A549 (cell line): Measurements from ENCODE around the gene TNRC18.

ENCODE experiments used
- CHD2 ChIP-seq: fragments of 150-350 bp; IDR thresholded peaks from 2 replicates; pipeline ENCODE4 v1.6.1; 2014; ENCODE audit warnings: low read length; ENCODE audit not compliant: partially characterized antibody
- CHD4 ChIP-seq: fragments of 200-600 bp; sonication (generic); IDR thresholded peaks from 2 replicates; pipeline ENCODE4 v1.6.1; 2016; ENCODE audit warnings: antibody characterized with exemption, mild to moderate bottlenecking, borderline replicate concordance
- CTCF ChIP-seq: fragments of >200 bp; sonication (Bioruptor Twin); formaldehyde crosslinking; IDR thresholded peaks from 3 replicates; pipeline ENCODE4 v1.5.1; 2016
- E2F6 ChIP-seq: IDR thresholded peaks from 2 replicates; pipeline ENCODE4 v1.6.1; 2012; ENCODE audit warnings: low read depth, borderline replicate concordance
- JUN ChIP-seq, 2 experiments: fragments of >200 bp; sonication (Bioruptor Twin); formaldehyde crosslinking; IDR thresholded peaks; 2 replicates in 1 of 2; 3 replicates in 1 of 2; pipeline ENCODE4 v1.6.1; 2016 to 2017
- KDM5A ChIP-seq: fragments of 200-600 bp; sonication (generic); IDR thresholded peaks from 2 replicates; pipeline ENCODE4 v1.6.1; 2016; ENCODE audit warnings: antibody characterized with exemption, mild to moderate bottlenecking
- MYC ChIP-seq: IDR thresholded peaks from 2 replicates; pipeline ENCODE4 v1.6.1; 2012; ENCODE audit warnings: mild to moderate bottlenecking, inconsistent platforms, low read length, improper control_type of control experiment, borderline replicate concordance
- POLR2A ChIP-seq: IDR thresholded peaks from 2 replicates; pipeline ENCODE4 v1.6.1; 2012; ENCODE audit warnings: mild to moderate bottlenecking, low read length
- TF ChIP-seq, protein P1 (sequence below): fragments of 200-600 bp; sonication (generic); IDR thresholded peaks from 2 replicates; pipeline ENCODE4 v1.6.1; 2016; ENCODE audit warnings: antibody characterized with exemption, mild to moderate bottlenecking, moderate library complexity
- TF ChIP-seq, protein P2 (sequence below): fragments of 450-650 bp; IDR thresholded peaks from 2 replicates; pipeline ENCODE4 v1.6.1; 2014; ENCODE audit warnings: antibody characterized with exemption

- TF ChIP-seq MYC (no peak), CHD2 (no peak), KDM5A (no peak), CTCF (no peak), POLR2A (no peak), E2F6 (no peak), JUN (IDR thresholded peaks at IDR 0.05) (no peak), CHD4 (no peak)
- TF ChIP-seq, protein P1, sequence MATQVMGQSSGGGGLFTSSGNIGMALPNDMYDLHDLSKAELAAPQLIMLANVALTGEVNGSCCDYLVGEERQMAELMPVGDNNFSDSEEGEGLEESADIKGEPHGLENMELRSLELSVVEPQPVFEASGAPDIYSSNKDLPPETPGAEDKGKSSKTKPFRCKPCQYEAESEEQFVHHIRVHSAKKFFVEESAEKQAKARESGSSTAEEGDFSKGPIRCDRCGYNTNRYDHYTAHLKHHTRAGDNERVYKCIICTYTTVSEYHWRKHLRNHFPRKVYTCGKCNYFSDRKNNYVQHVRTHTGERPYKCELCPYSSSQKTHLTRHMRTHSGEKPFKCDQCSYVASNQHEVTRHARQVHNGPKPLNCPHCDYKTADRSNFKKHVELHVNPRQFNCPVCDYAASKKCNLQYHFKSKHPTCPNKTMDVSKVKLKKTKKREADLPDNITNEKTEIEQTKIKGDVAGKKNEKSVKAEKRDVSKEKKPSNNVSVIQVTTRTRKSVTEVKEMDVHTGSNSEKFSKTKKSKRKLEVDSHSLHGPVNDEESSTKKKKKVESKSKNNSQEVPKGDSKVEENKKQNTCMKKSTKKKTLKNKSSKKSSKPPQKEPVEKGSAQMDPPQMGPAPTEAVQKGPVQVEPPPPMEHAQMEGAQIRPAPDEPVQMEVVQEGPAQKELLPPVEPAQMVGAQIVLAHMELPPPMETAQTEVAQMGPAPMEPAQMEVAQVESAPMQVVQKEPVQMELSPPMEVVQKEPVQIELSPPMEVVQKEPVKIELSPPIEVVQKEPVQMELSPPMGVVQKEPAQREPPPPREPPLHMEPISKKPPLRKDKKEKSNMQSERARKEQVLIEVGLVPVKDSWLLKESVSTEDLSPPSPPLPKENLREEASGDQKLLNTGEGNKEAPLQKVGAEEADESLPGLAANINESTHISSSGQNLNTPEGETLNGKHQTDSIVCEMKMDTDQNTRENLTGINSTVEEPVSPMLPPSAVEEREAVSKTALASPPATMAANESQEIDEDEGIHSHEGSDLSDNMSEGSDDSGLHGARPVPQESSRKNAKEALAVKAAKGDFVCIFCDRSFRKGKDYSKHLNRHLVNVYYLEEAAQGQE: no peak
- TF ChIP-seq, protein P2, sequence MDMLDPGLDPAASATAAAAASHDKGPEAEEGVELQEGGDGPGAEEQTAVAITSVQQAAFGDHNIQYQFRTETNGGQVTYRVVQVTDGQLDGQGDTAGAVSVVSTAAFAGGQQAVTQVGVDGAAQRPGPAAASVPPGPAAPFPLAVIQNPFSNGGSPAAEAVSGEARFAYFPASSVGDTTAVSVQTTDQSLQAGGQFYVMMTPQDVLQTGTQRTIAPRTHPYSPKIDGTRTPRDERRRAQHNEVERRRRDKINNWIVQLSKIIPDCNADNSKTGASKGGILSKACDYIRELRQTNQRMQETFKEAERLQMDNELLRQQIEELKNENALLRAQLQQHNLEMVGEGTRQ: no peak
Observed at GRCh38 chr7:5359344-5359743, 64.3 kb downstream of the TNRC18 start.
